HG03108 (cell line): ENCODE results near the gene RYR1.

Source experiments
- ATAC-seq: cut with Tn5 transposase; IDR thresholded peaks from one replicate; pipeline ENCODE4 v1.9.1; 2021; ENCODE audit warnings: moderate library complexity; ENCODE audit not compliant: unreplicated experiment

RYR1 gene

GRCh38 chr19:38425810-38426466 is 7.6 kb upstream of the RYR1 start, which contains the start of gene RASGRP4:
TSS of gene RASGRP4 (minus strand) at chr19:38426219. CDS start at chr19:38426091, 128 bp downstream.
- no peak for ATAC-seq

GRCh38 chr19:38427035-38427677 is 6.3 kb upstream of the RYR1 start:
- ATAC-seq: peak; percentile 54

GRCh38 chr19:38429055-38429810 is 4.3 kb upstream of the RYR1 start:
- ATAC-seq: no peak

GRCh38 chr19:38429811-38430156 is 3.7 kb upstream of the RYR1 start:
- ATAC-seq: no peak

GRCh38 chr19:38430931-38431330 is 2.6 kb upstream of the RYR1 start:
- no peak for ATAC-seq

GRCh38 chr19:38434549-38435051 is 1.1 kb downstream of the RYR1 start:
- ATAC-seq: no peak

GRCh38 chr19:38437295-38437694 is 3.8 kb downstream of the RYR1 start:
- ATAC-seq: no peak

GRCh38 chr19:38437917-38438316 is 4.4 kb downstream of the RYR1 start:
- no peak for ATAC-seq

GRCh38 chr19:38440592-38440991 is 7.1 kb downstream of the RYR1 start:
- no peak for ATAC-seq

- ATAC-seq: no peak
Measured at GRCh38 chr19:38441657-38442348, 8.3 kb downstream of the RYR1 start.

- no peak for ATAC-seq
Measured at GRCh38 chr19:38442736-38443135, 9.2 kb downstream of the RYR1 start.

GRCh38 chr19:38443458-38443999 is 10.0 kb downstream of the RYR1 start:
- no peak for ATAC-seq

- ATAC-seq: no peak
Measured at GRCh38 chr19:38444026-38444425, 10.5 kb downstream of the RYR1 start.

GRCh38 chr19:38445362-38445761 is 11.9 kb downstream of the RYR1 start:
- ATAC-seq: no peak

- ATAC-seq: no peak
Measured at GRCh38 chr19:38448225-38448624, 14.7 kb downstream of the RYR1 start.

- ATAC-seq: no peak
Measured at GRCh38 chr19:38449518-38449917, 16.0 kb downstream of the RYR1 start.

GRCh38 chr19:38451036-38451435 is 17.5 kb downstream of the RYR1 start:
- ATAC-seq: no peak

GRCh38 chr19:38451629-38452028 is 18.1 kb downstream of the RYR1 start:
- no peak for ATAC-seq

GRCh38 chr19:38452430-38453366 is 19.2 kb downstream of the RYR1 start:
- no peak for ATAC-seq

- no peak for ATAC-seq
Measured at GRCh38 chr19:38453596-38453995, 20.1 kb downstream of the RYR1 start.
